SK-N-MC (cell line): Measurements from ENCODE around the gene CCL28.
"Not testable (repeated sequence)": the region's sequence is repeated elsewhere in the genome, so short reads cannot be mapped to it uniquely, and the experiment has no call there.

Experiments
- DNase-seq: peaks from one replicate; pipeline ENCODE4 v3.0.0-alpha.2; 2011; ENCODE audit warnings: low read depth, low spot score
- H3K27ac ChIP-seq: fragments of 200-600 bp; sonication (generic); 2 replicates; pipeline ENCODE4 v1.5.1; 2016; ENCODE audit warnings: mixed run types
- H3K36me3 ChIP-seq: fragments of 200-600 bp; sonication (generic); 2 replicates; pipeline ENCODE4 v1.6.1; 2017; ENCODE audit warnings: antibody characterized with exemption, low read length, mixed read lengths; ENCODE audit not compliant: insufficient read depth
- H3K4me3 ChIP-seq: fragments of 200-600 bp; sonication (generic); 2 replicates; pipeline ENCODE4 v1.5.1; 2016
- H3K9ac ChIP-seq: fragments of 200-600 bp; sonication (generic); 2 replicates; pipeline ENCODE4 v1.8.0; 2017; ENCODE audit warnings: mixed run types, mixed read lengths; ENCODE audit not compliant: insufficient read length
- H3K9me3 ChIP-seq: fragments of 200-600 bp; sonication (generic); 2 replicates; pipeline ENCODE4 v1.6.1; 2017; ENCODE audit warnings: low read depth, mild to moderate bottlenecking, antibody characterized with exemption, low read length, moderate library complexity, mixed read lengths
- EZH2 ChIP-seq: fragments of 200-600 bp; sonication (generic); IDR thresholded peaks from one replicate; pipeline ENCODE4 v1.6.1; 2017; ENCODE audit warnings: antibody characterized with exemption
- FOXP2 ChIP-seq: optimal IDR thresholded peaks from 2 replicates; pipeline ENCODE3; 2011; ENCODE audit warnings: mild to moderate bottlenecking, moderate library complexity; ENCODE audit not compliant: insufficient read depth; ENCODE audit errors: extremely low read length, control extremely low read depth
- POLR2AphosphoS5 ChIP-seq: IDR thresholded peaks from 2 replicates; pipeline ENCODE4 v1.6.1; 2012; ENCODE audit warnings: mild to moderate bottlenecking, low read depth, low read length, borderline replicate concordance

Gene CCL28

GRCh38 chr5:43427306-43427705 is 15.1 kb upstream of the CCL28 start:
- no peaks in the 10 kb centered on the region for H3K36me3 ChIP-seq
- no peak overlapping the region for H3K27ac ChIP-seq
- TF ChIP-seq POLR2AphosphoS5, result no peak
- TF ChIP-seq FOXP2, result no peak
- TF ChIP-seq EZH2, result no peak

GRCh38 chr5:43425983-43426382 is 13.8 kb upstream of the CCL28 start:
- no peak for TF ChIP-seq EZH2
- no peak for TF ChIP-seq POLR2AphosphoS5
- no peak for TF ChIP-seq FOXP2
- no peak for DNase-seq

More at GRCh38 chr5:43427306-43427705, 15.1 kb upstream of the CCL28 start:
- no peak overlapping the region for H3K9ac ChIP-seq
- H3K9me3 ChIP-seq, result no peaks in the 10 kb centered on the region
- no peak for DNase-seq
- H3K4me3 ChIP-seq, result no peak overlapping the region

GRCh38 chr5:43423086-43423485 is 10.9 kb upstream of the CCL28 start:
- H3K9ac ChIP-seq, H3K4me3 ChIP-seq, DNase-seq, H3K36me3 ChIP-seq, H3K9me3 ChIP-seq, H3K27ac ChIP-seq: not testable (repeated sequence)

More at GRCh38 chr5:43425983-43426382, 13.8 kb upstream of the CCL28 start:
- no peaks in the 10 kb centered on the region for H3K9me3 ChIP-seq
- H3K9ac ChIP-seq, result no peak overlapping the region
- no peak overlapping the region for H3K4me3 ChIP-seq
- no peak overlapping the region for H3K27ac ChIP-seq
- no peaks in the 10 kb centered on the region for H3K36me3 ChIP-seq

- no peak for DNase-seq
- no peak overlapping the region for H3K27ac ChIP-seq
- TF ChIP-seq POLR2AphosphoS5 (no peak), FOXP2 (no peak), EZH2 (no peak)
- no peaks in the 10 kb centered on the region for H3K36me3 ChIP-seq
- no peak overlapping the region for H3K4me3 ChIP-seq
- no peaks in the 10 kb centered on the region for H3K9me3 ChIP-seq
- H3K9ac ChIP-seq, result no peak overlapping the region
These were observed 10.0 kb upstream of the CCL28 start for GRCh38 chr5:43422143-43422542.

- Histone ChIP-seq H3K9ac (no peak overlapping the region), H3K9me3 (no peaks in the 10 kb centered on the region), H3K36me3 (no peaks in the 10 kb centered on the region), H3K4me3 (no peak overlapping the region), H3K27ac (no peak overlapping the region)
- TF ChIP-seq FOXP2 (no peak), EZH2 (no peak), POLR2AphosphoS5 (no peak)
- DNase-seq, result no peak
These were observed 9.4 kb upstream of the CCL28 start for GRCh38 chr5:43421450-43422133.

- Histone ChIP-seq H3K36me3 (no peaks in the 10 kb centered on the region), H3K9ac (no peak overlapping the region), H3K4me3 (no peak overlapping the region), H3K27ac (no peak overlapping the region), H3K9me3 (no peaks in the 10 kb centered on the region)
- TF ChIP-seq EZH2 (no peak), POLR2AphosphoS5 (no peak), FOXP2 (no peak)
- no peak for DNase-seq
These were observed 8.1 kb upstream of the CCL28 start for GRCh38 chr5:43420241-43420640.

GRCh38 chr5:43418561-43418960 is 6.4 kb upstream of the CCL28 start:
- TF ChIP-seq EZH2 (no peak), POLR2AphosphoS5 (no peak), FOXP2 (no peak)
- no peaks in the 10 kb centered on the region for H3K36me3 ChIP-seq
- no peak for DNase-seq
- no peak overlapping the region for H3K4me3 ChIP-seq
- no peak overlapping the region for H3K9ac ChIP-seq
- no peaks in the 10 kb centered on the region for H3K9me3 ChIP-seq
- no peak overlapping the region for H3K27ac ChIP-seq

GRCh38 chr5:43416803-43417394 is 4.7 kb upstream of the CCL28 start:
- no peak for DNase-seq
- Histone ChIP-seq H3K27ac (no peak overlapping the region), H3K9ac (no peak overlapping the region), H3K4me3 (no peak overlapping the region), H3K36me3 (no peaks in the 10 kb centered on the region), H3K9me3 (no peaks in the 10 kb centered on the region)
- TF ChIP-seq EZH2 (no peak), POLR2AphosphoS5 (no peak), FOXP2 (no peak)
